ENCODE results near the gene SH3BP2. TPM values are rescaled to one million over a fixed set of nuclear protein-coding genes. Genes with fewer than 3 reads are reported as not detected.

SH3BP2 gene
- total RNA-seq, 1 experiment from 2014 or later: 52.8 TPM

- no peak for TF ChIP-seq SRF (IDR thresholded peaks at IDR 0.05; ENCODE audit: low read depth)
- TF ChIP-seq POLR2A (IDR thresholded peaks at IDR 0.05; ENCODE audit: borderline replicate concordance, extremely low read depth, insufficient read depth, insufficient read length): no peak
- TF ChIP-seq REST (IDR thresholded peaks at IDR 0.05; ENCODE audit: low read depth): no peak
- no peak for TF ChIP-seq RAD21 (IDR thresholded peaks at IDR 0.05; ENCODE audit: low read depth)
- no peak for TF ChIP-seq ATF3 (IDR thresholded peaks at IDR 0.05)
- no peak for TF ChIP-seq EGR1 (IDR thresholded peaks at IDR 0.05; ENCODE audit: low read depth)
- TF ChIP-seq CBX3 (IDR thresholded peaks at IDR 0.05; ENCODE audit: low read depth): no peak
- TF ChIP-seq ELF1 (IDR thresholded peaks at IDR 0.05; ENCODE audit: borderline replicate concordance, low read depth): no peak
- no peak for TF ChIP-seq EZH2 (IDR thresholded peaks at IDR 0.05)
- no peak for TF ChIP-seq POLR2AphosphoS5 (IDR thresholded peaks at IDR 0.05; ENCODE audit: low read depth, low read length)
- no peak for TF ChIP-seq ZNF274 (IDR thresholded peaks at IDR 0.05; ENCODE audit: low read depth, low read length)
- TF ChIP-seq CTCF (IDR thresholded peaks at IDR 0.05 in 2 of 3, conservative IDR thresholded peaks at IDR 0.05 in 1 of 3; ENCODE audit: borderline replicate concordance in 1 of 3, insufficient read depth in 1 of 3, low read depth in 2 of 3, low read length in 2 of 3): no peak
- no peak for TF ChIP-seq ZBTB33 (IDR thresholded peaks at IDR 0.05; ENCODE audit: extremely low read depth, insufficient replicate concordance, low read length)
- no peak for TF ChIP-seq CEBPB (IDR thresholded peaks at IDR 0.05; ENCODE audit: low read depth)
- TF ChIP-seq MAX (IDR thresholded peaks at IDR 0.05): no peak
- TF ChIP-seq SIN3A (IDR thresholded peaks at IDR 0.05; ENCODE audit: low read depth): no peak
- no peak for TF ChIP-seq EZH2phosphoT487 (IDR thresholded peaks at IDR 0.05; ENCODE audit: borderline replicate concordance)
- no peak for TF ChIP-seq JUND (IDR thresholded peaks at IDR 0.05)
- no peak for TF ChIP-seq SP1 (IDR thresholded peaks at IDR 0.05; ENCODE audit: low read depth)
- TF ChIP-seq FOSL1 (IDR thresholded peaks at IDR 0.05; ENCODE audit: low read depth): no peak
- Histone ChIP-seq H3K4me3 (replicated peaks in 1 of 2; ENCODE audit: low read depth in 1 of 2, low read length in 2 of 2) (no peak overlapping the region), H3K4me1 (ENCODE audit: control insufficient read depth in 1 of 2, insufficient read depth in 2 of 2, low read length in 2 of 2) (peaks cover 40 to 80% of the 10 kb centered on the region in 2 experiments), H3K27me3 (ENCODE audit: insufficient read depth, low read length) (no peaks in the 10 kb centered on the region), H3K9me2 (ENCODE audit: insufficient read depth) (no peaks in the 10 kb centered on the region), H3K79me2 (ENCODE audit: insufficient read depth, low read length) (no peaks in the 10 kb centered on the region), H2AFZ (ENCODE audit: low read depth, low read length, poor library complexity, severe bottlenecking) (no peak overlapping the region), H3K9ac (ENCODE audit: low read length) (no peak overlapping the region), H4K20me1 (ENCODE audit: insufficient read depth) (no peaks in the 10 kb centered on the region), H3K4me2 (ENCODE audit: low read length) (peak overlapping the region; percentile 25; the same call in 1 of the 2 replicates), H3K9me3 (ENCODE audit: control insufficient read depth in 1 of 2, insufficient read depth in 1 of 2, low read depth in 1 of 2, low read length in 2 of 2) (no peaks in the 10 kb centered on the region), H3K36me3 (ENCODE audit: control insufficient read depth in 1 of 2, insufficient read depth in 2 of 2, low read length in 2 of 2) (no peaks in the 10 kb centered on the region), H3K27ac (ENCODE audit: low read depth, low read length) (peak overlapping the region; percentile 39; the same call in 1 of the 2 replicates)
- ChIA-PET CTCF (no interaction called here), POLR2A (no interaction called here), RAD21 (ENCODE audit: low non-redundant PET in 1 of 2, low total read pairs in 2 of 2, uncharacterized antibody in 2 of 2, unreplicated experiment in 2 of 2) (no interaction called here)
- DNase-seq (ENCODE audit: low read depth, low spot score) (no peak), ATAC-seq (no peak)
- intact Hi-C loops (cut with micrococcal nuclease): no loop called here
- no TSS peak for BruUV-seq (replicated peaks)
Observed at GRCh38 chr4:2800691-2801596, 8.1 kb downstream of the SH3BP2 start.
